ENCODE data around the gene PANX1.

Gene PANX1

GRCh38 chr11:94184846-94185245, 56.2 kb downstream of the PANX1 start:
- DNase-seq (ENCODE audit: low read depth, low spot score), result no peak

- no peak for DNase-seq (ENCODE audit: low read depth, low spot score)
These were observed 56.9 kb downstream of the PANX1 start for GRCh38 chr11:94185416-94186084.

GRCh38 chr11:94186342-94187203, 57.9 kb downstream of the PANX1 start:
- no peak for DNase-seq (ENCODE audit: low read depth, low spot score)

GRCh38 chr11:94193288-94193687, 64.6 kb downstream of the PANX1 start:
- DNase-seq (ENCODE audit: low read depth, low spot score), result no peak

GRCh38 chr11:94194712-94195111, 66.1 kb downstream of the PANX1 start:
- DNase-seq (ENCODE audit: low read depth, low spot score), result no peak

- DNase-seq (ENCODE audit: low read depth, low spot score), result no peak
These were observed 67.7 kb downstream of the PANX1 start for GRCh38 chr11:94196363-94196762.

GRCh38 chr11:94198718-94199117, 70.1 kb downstream of the PANX1 start:
- DNase-seq (ENCODE audit: low read depth, low spot score), result no peak

GRCh38 chr11:94199136-94200130, 70.8 kb downstream of the PANX1 start:
- DNase-seq (ENCODE audit: low read depth, low spot score), result no peak

GRCh38 chr11:94201004-94201465, 72.4 kb downstream of the PANX1 start:
- DNase-seq (ENCODE audit: low read depth, low spot score), result no peak

- DNase-seq (ENCODE audit: low read depth, low spot score), result no peak
These were observed 74.4 kb downstream of the PANX1 start for GRCh38 chr11:94203070-94203469.

GRCh38 chr11:94211261-94211830, 82.7 kb downstream of the PANX1 start:
- no peak for DNase-seq (ENCODE audit: low read depth, low spot score)

- no peak for DNase-seq (ENCODE audit: low read depth, low spot score)
These were observed 84.3 kb downstream of the PANX1 start for GRCh38 chr11:94212898-94213297.

GRCh38 chr11:94217705-94218104, 89.1 kb downstream of the PANX1 start:
- no peak for DNase-seq (ENCODE audit: low read depth, low spot score)

- no peak for DNase-seq (ENCODE audit: low read depth, low spot score)
These were observed 89.7 kb downstream of the PANX1 start for GRCh38 chr11:94218372-94218771.

GRCh38 chr11:94219771-94220170, 91.1 kb downstream of the PANX1 start:
- no peak for DNase-seq (ENCODE audit: low read depth, low spot score)

GRCh38 chr11:94224078-94224477, 95.4 kb downstream of the PANX1 start:
- no peak for DNase-seq (ENCODE audit: low read depth, low spot score)
